IPS DF 4.7 (cell line): ENCODE measurements around the gene ITGA2.
"Not testable (repeated sequence)": the region's sequence is repeated elsewhere in the genome, so short reads cannot be mapped to it uniquely, and the experiment has no call there.

Source experiments
- DNase-seq: peaks from one replicate; pipeline ENCODE4 v3.0.0-alpha.2; 2013; ENCODE audit warnings: low spot score; ENCODE audit errors: extremely low read depth

ITGA2 gene

DNA sequence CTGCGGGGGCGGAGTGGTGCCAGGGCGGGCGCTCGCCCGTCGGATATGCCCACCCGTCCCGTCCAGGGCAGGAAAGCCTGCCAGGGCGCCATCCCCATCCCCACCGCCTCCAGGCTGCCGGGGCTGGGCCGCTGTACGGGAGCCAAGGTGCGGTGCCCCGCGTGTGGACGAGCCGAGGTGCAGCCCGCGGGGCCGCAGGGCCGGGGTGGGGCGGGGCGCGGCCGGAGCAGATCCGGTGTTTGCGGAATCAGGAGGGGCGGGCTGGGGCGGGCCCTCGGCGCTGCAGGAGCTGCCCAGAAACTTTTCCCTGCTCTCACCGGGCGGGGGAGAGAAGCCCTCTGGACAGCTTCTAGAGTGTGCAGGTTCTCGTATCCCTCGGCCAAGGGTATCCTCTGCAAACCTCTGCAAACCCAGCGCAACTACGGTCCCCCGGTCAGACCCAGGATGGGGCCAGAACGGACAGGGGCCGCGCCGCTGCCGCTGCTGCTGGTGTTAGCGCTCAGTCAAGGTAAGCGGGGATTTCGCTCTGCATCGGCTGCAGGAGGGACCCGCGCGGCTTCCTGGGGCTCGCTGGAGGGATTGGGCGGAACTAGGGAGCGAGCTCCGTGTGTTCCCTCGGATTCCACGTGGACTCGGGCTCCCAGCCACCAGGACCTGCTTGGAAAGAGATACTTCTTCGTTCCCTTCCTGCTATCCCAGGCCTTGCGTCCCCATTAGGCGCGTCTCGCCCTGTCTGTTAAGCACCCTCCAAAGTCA is at the start of gene ITGA2:
ITGA2 (plus strand) TSS at position 328 of the 756 bp plus-strand sequence; CDS start at position 445, 117 bp downstream.
- DNase-seq, result no peak

DNA sequence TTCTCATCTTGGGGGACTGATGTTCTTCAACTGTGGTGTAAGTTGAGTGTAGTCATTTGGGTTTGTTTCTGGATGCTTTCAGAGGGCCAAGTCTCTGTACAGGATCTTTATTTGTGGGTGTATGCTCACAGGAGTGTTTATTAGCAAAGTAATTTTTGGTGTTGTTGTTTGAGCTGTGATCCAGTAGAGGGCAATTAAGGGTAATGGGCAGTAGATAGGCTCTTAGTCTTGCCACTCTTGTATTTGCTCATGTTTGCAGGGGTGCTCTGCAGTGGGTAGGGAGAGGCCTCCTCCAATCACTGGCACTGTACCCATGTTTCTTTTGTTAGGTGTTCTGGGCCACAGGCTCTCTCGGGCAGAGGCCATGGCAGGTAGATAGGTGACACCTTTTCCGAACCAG is 45.9 kb upstream of the ITGA2 start:
- no peak for DNase-seq

DNA sequence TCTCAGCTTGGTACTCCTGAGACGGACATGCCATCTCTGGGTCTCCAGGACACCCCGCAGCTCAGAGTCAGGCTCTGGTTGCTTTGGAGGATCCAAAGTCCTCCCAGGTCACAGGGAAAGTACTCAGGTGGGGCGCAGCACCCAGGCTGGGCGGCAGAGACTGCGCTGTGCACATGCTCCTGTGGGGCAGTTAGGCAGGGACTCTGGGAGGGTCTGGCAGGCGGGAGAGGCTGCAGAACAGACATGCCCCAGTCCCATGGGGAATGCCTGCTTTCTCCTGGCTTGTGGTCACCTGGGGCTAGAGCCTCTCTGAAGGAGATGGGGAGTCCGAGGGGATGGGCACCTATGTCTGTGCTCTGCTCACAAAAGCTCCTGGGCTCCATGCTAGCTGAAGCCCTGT is 45.3 kb upstream of the ITGA2 start:
- DNase-seq, result no peak

DNA sequence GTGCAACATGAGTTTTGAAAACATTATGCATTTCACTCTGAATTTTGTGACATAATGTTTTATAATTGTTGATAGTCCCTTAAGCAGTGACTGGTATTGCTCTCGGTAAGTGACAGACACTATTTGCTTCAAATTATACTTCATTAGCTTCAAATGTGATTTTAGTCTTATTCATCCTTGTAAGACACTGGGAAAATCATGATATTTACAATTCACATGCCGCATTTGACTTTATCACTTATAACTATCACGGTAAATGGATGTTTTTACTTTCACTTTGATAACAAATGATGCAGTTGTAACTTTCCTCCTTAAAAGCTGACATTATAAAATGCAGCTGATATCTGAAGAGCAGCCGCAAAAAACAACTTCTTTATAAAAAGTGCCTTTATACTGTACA is 44.1 kb upstream of the ITGA2 start:
- DNase-seq, result no peak

DNA sequence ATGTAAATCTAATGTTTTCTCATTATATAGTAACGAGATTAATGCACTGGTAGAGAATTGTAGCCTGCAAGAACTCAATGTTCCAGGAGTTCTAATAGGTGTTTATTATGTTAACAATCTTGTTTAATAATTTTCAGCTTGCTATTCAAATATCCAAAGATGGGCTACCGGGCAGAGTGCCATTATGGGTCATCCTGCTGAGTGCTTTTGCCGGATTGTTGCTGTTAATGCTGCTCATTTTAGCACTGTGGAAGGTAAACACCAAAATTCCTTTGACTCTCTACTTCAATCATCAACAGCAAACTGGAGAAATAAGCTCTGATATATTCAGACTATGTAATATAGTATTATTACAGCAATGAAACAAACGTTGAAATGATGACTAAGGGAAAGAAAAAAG is 41.9 kb upstream of the ITGA2 start:
- no peak for DNase-seq

DNA sequence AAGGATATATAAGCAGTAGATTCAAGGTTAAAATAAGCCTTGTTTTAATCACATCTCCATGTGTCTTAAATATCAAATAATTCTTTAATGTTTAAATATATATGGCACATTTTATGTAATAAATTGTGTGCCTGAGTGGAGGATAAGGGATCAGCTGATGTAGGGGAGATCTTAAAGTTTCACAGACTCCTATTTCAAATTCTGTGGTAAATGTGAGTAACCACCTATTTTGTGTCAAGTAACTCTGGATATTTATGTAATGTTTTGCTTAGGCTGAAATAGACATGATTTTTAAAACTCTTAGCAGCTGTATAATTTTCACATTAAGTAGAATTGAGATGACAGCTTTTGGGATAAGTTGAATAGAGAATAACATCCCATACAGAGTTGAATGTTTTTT is 41.3 kb upstream of the ITGA2 start:
- DNase-seq, result no peak

DNA sequence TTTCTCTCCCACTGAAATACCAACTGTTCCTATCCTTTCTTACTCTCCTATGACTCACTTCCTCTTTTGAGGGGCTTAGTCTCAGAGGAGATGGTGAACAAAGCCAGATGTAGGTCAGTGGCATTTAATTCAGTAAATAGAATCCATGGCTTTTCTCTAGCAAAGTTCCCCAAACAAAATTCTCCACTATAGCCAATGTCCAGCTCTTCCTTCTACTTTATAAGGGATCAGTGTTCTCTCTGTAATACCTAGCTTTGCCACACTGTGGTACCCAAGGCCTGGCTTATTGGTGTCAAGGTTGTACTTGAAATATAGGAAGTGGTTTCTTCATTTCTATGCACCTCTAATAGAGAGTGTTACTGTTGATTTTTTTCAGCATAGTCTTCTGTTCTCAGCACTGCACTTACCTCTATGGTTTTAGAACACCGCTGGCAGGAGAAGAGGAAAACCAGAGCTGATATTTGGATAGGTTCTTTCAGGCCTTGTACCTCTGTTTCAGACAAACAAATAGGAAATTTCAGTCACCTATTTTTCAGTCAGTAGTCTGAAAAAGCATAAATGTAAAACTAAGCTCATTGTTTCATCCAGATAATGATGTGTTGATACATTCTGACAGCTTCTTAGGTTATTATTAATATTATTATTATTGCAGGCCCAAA is 40.6 kb upstream of the ITGA2 start:
- no peak for DNase-seq

DNA sequence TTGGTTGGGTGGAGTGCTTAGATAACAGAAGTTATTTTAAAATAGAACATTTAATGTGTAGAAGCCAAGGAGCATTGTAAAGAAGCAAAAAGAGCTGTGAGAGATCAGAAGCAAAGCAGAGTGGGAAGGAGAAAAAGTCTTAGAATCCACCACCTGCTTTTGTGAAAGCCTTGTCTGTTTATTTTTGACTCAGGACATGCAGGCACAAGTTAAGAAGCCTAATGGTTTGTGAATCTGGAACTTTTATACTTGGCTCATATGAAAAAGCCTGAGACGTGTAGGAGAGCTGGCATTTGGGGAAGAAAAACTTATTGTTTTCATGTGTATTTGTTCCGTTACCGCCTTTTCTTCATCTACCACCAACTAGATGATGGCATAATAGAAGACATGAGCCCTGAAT is 38.5 kb upstream of the ITGA2 start:
- DNase-seq, result no peak

DNA sequence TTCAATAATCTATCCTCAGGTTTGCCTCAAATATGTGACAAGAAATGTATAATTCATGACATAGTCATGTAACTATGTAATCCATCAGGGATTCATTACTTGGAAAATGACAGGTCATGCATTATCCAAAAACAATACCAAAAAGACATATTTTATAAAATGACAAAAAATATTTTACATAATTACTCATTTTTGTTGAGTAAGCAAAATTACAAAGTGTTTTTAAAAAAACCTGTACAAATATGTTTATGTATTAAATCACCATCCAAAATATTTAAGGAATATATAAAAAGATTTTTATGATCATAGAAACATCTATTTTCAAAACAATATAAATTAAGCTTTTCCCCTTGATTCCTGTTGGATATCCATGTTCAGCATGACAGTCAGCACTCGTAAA is 36.7 kb upstream of the ITGA2 start:
- no peak for DNase-seq

DNA sequence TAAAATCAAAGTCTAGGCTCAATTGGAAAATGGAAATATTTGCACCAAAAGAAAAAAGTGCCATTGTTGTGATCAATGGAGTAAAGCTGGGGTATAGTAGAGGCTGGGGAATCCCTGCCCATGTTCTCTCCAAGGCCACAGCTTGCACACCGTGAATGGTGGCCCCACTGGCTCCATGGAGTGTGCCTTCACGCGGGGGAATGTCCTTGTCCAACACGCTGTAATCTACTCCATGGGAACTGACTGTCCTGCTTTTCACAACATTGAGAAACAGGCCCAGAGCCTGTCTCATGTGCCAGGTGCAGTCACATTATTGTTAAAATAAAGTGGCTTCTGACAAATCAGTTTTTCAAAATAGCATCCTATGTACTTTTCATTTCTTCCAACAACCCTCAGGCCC is 33.1 kb upstream of the ITGA2 start:
- DNase-seq, result no peak

DNA sequence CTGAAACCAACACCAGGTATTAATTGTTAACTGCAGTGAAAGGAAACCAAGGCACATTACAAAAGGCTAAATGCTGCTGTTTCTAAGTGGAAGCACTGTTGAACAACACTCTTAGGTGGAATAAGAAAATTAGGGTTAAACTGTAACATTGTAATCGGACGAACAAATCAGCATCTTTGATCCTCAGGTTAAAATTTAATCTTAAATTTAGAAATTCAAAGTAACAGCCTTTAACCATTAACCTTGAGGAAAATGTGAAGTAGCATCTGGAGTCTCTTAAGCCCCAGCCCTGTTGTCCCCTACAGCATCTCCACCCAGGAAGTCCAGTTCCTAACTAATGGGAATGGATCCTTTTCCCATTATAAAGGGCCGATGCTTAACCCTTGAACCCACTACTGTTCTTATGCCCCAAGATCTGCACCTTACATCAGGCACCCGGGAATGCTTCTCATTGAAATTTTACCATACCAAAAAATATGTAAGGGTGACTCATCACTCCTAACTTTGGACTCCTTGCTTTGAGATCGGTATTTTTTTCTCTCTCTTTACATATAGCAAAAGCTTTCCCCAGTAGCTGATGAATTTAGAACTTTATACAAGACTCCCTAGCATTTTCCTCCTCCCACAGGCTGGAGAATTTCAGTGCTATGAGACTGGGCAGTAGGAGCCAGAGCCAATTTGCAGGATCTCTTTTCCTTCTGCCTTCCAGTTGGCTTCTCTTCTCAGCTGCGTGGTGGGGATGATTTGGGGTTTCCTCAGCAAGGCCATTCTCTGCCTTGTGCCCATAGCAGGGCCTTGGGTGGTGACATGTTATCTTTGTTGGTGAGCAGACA is 32.0 kb upstream of the ITGA2 start:
- DNase-seq, result no peak

DNA sequence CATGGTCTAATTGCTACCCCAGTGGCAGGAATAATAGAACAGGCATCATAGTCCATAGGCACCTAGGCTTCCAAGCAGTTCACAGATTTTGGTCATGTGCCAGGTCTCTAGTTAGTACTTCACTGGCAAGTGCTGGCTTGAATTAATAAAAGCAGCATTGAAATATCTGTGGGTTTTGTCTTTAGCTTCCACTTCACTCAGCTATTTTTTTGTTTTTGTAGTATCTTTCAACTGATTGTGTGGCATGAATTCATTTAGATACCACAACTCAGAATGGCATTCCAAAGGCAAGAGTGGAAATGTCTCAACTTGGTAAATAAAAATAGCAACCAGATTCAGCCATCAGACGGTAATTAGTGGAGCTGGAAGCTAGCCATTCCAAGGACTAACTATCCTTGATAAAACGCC is 27.9 kb upstream of the ITGA2 start:
- no peak for DNase-seq

DNA sequence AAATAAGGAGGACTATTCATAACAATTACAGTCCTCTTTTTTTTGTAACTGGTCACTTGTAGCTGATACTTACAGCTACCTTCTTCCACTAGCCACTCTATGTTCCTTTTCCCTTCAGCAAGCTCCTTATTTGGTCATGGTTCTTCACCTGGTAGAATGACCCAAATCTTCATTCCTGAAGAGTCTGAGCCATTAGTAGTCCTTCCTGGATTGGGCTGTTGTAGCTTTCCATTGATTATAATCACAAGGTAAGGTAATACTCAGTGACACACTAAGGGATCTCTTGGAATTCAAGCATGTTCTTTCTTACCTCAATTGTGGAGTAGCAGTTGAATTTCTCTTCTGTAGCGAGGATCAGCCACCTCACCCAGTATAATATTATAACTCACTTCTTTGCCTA is 25.5 kb upstream of the ITGA2 start:
- no peak for DNase-seq

DNA sequence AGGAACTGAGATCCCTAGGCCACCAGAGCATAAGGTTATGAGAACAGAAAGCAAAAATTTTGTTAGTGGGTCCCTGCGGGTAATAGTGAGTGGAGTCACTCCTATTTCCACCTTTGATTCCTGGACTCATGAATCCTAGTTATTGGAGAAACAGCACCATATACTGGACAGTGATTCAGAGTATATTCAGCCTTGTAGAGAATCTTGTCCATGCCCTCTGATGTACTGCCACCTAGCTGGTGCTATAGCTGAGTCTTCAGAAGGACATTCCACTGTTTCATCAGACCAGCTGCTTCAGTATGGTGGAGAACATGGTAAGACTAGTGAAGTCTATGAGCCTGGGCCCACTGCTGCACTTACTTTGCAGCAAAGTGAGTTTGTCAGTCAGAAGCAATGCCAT is 25.0 kb upstream of the ITGA2 start:
- no peak for DNase-seq

DNA sequence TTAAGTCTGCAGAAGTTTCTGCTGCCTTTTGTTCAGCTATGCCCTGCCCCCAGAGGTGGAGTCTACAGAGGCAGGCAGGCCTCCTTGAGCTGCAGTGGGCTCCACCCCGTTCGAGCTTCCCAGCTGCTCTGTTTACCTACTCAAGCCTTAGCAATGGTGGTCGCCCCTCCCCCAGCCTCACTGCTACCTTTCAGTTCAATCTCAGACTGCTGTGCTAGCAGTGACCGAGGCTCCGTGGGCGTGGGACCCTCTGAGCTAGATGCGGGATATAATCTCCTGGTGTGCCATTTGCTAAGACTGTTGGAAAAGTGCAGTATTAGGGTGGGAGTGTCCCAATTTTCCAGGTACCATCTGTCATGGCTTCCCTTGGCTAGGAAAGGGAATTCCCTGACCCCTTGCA is 13.0 kb upstream of the ITGA2 start:
- DNase-seq, result not testable (repeated sequence)

DNA sequence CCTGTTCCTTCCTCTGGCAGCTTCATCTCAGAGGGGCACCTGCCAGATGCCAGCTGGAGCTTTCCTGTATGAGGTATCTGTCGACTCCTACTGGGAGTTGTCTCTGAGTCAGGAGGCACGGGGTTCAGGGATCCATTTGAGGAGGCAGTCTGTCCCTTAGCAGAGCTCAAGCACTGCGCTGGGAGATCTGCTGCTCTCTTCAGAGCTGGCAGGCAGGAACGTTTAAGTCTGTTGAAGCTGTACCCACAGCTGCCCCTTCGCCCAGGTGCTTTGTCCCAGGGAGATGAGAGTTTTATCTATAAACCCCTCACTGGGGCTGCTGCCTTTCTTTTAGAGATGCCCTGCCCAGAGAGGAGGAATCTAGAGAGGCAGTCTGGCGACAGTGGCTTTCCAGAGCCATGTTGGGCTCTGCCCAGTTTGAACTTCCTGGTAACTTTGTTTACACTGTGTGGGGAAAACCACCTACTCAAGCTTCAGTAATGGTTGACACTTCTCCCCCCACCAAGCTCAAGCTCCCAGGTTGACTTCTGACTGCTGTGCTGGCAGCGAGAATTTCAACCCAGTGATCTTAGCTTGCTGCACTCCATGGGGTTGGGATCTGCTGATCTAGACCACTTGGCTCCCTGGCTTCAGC is 11.8 kb upstream of the ITGA2 start:
- no peak for DNase-seq

DNA sequence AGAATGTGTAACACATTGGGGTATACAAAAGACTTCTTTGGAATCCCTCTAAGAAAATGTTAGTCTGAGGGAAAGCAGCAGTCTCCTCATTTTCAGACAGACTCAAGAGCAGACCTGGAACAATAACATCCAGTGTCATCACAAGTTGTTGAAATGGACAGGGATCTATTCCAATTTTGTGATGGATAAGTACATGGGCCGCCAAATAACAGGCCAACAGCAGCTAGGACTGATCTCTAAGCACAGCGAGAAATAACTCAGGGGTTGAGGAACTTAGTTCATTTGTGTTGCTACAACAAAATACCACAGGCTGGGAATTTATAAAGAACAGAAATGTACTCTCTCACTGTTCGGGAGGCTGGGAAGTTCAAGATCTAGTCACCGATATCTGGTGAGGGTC is 7.6 kb upstream of the ITGA2 start:
- DNase-seq, result no peak

DNA sequence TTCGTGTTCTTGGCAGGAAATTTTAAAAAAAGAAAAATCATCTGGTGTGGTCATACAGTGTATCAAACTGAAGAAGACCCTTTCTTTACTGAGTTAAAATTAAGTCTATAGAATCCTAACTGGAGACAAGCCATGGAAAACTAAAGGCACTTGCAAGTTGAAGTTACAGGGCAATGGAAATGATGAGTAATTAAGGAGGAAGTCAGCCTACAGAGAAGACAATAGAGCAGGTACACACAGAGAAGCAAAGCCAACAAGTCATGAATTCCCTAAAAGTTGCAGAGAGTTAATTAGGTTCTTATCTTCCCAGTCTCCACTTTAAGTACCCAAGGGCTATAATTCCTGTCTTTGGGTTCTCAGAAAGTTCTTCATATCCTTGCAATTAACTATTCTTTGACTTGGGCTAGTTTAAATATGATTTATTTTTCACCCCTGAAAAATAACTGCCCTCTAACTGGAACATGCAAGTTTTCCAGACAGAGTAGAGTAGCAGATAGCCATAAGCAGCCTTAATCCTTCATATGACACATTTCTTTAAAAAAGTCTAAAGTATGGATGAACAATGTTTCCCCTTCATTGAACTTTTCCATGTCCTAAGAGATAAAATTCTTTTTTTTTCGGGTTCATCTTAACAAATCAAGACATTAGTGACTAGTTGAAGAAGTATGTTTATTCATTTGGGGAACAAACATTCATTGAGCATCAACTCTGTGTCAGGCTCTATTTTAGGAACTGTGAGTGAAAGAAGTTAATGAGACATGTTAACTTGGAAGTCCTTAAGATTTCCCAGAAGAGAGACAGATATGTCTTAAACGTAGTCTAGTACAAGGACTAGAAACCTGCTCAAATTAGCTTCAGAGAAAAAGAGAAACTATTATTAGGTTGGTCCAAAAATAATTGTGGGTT is 5.2 kb upstream of the ITGA2 start:
- no peak for DNase-seq

DNA sequence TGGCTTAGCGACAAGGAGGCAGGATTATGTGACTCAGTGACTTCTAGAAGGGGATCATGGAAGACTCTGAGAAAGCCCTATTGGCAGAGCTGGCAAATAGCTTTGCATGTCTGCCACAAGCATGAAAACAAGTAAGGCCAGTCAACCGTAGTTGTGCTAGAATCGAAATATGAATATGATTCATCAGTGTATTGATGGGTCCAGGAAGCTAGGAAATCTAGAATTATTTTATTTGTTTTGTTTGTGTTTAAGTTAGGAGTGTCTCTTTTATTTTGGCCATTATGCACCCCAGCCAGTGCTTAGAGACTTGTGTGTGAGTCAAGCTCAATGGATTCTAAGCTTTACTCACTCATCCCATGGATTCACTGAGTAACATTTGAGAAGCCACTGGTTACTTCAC is 3.8 kb upstream of the ITGA2 start:
- DNase-seq, result no peak

DNA sequence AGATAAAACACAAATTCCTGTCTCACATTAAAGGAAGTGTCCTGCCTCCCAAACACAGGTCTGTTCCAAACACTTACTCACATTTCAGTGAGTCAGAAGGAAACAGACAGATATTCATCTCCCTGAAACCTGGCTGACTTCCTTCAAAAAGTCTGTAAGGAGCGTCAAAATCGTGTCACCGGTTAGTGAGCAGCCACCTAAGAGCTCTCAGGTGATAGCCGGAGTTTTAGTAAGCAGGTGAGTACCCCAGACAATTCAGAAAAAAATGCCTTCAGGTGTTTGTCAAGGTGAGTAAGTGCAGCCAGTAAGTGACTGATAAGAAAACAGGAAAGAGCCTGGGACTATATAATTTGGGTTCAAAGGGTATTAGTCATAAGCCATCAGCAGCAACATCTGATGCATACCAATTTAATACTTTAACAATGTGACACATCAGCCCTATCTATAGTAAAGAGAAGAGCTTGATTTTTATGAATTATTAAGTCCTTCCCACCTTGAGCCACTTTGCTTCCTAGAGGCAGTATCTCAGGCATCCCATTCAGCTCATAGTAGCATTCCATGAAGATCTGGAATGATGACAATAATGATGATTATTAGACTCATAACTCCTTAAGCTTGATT is 1.3 kb upstream of the ITGA2 start:
- DNase-seq, result no peak
